ENCODE data around the gene C10orf90. TPM values are rescaled to one million over a fixed set of nuclear protein-coding genes. Genes with fewer than 3 reads are reported as not detected.

The C10orf90 gene
- total RNA-seq, 3 donors from 2014 or later, result 0.16 to 30.4 (median 3.9) TPM

DNA sequence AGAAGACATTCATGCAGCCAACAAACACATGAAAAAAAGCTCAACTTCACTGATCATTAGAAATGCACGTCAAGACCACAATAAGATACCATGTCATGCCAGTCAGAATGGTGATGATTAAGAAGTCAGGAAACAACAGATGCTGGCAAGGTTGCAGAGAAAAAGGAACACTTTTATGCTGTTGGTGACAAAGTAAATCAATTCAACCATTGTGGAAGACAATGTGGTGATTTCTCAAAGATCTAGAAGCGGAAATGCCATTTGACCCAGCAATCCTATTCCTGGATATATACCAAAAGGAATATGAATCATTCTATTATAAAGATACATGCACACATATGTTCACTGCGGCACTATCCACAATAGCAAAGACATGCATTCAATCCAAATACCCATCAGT is 77.6 kb downstream of the C10orf90 start:
- Histone ChIP-seq H3K27me3 (no peaks in the 10 kb centered on the region), H3K36me3 (no peaks in the 10 kb centered on the region), H3K4me3 (no peak overlapping the region), H3K27ac (no peak overlapping the region), H3K4me1 (no peaks in the 10 kb centered on the region), H3K9me3 (no peaks in the 10 kb centered on the region)
- no peak for DNase-seq (ENCODE audit: low spot score in 2 of 2)
- intact Hi-C loops (cut with DNase I; ENCODE audit: low total_unique reads), result no loop called here
- TF ChIP-seq POLR2A (IDR thresholded peaks at IDR 0.05), result no peak
- TF ChIP-seq, protein P1, sequence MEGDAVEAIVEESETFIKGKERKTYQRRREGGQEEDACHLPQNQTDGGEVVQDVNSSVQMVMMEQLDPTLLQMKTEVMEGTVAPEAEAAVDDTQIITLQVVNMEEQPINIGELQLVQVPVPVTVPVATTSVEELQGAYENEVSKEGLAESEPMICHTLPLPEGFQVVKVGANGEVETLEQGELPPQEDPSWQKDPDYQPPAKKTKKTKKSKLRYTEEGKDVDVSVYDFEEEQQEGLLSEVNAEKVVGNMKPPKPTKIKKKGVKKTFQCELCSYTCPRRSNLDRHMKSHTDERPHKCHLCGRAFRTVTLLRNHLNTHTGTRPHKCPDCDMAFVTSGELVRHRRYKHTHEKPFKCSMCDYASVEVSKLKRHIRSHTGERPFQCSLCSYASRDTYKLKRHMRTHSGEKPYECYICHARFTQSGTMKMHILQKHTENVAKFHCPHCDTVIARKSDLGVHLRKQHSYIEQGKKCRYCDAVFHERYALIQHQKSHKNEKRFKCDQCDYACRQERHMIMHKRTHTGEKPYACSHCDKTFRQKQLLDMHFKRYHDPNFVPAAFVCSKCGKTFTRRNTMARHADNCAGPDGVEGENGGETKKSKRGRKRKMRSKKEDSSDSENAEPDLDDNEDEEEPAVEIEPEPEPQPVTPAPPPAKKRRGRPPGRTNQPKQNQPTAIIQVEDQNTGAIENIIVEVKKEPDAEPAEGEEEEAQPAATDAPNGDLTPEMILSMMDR (IDR thresholded peaks at IDR 0.05), result no peak
- TF ChIP-seq POLR2AphosphoS5 (IDR thresholded peaks at IDR 0.05), result no peak

DNA sequence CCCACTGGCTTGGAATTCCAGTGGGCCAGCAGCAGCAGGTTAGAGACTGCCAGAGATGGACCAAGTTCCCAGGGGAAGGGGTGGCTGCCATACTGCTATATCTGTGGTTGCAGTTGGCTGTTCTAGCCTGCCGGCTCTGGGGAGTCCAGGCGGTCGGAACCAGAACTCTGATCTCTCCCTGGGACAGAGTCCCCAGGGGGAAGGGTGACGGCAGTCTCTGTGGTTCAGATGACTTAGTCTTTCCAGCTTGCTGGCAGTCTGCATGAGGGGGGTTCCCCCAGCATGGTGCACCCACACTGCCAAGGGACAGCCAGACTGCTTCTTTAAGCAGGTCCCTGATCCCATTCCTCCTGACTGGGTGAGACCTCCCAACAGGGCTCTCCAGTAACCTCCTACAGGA is 82.5 kb downstream of the C10orf90 start:
- H3K4me1 ChIP-seq, result no peaks in the 10 kb centered on the region
- H3K36me3 ChIP-seq, result no peaks in the 10 kb centered on the region
- no peak for DNase-seq (ENCODE audit: low spot score in 2 of 2)
- no peak overlapping the region for H3K27ac ChIP-seq
- TF ChIP-seq POLR2A (IDR thresholded peaks at IDR 0.05), result no peak
- TF ChIP-seq, protein P1 (IDR thresholded peaks at IDR 0.05), result no peak
- no peak for TF ChIP-seq POLR2AphosphoS5 (IDR thresholded peaks at IDR 0.05)
- no peaks in the 10 kb centered on the region for H3K27me3 ChIP-seq
- H3K4me3 ChIP-seq, result no peak overlapping the region
- H3K9me3 ChIP-seq, result no peaks in the 10 kb centered on the region
- intact Hi-C loops (cut with DNase I; ENCODE audit: low total_unique reads), result no loop called here

DNA sequence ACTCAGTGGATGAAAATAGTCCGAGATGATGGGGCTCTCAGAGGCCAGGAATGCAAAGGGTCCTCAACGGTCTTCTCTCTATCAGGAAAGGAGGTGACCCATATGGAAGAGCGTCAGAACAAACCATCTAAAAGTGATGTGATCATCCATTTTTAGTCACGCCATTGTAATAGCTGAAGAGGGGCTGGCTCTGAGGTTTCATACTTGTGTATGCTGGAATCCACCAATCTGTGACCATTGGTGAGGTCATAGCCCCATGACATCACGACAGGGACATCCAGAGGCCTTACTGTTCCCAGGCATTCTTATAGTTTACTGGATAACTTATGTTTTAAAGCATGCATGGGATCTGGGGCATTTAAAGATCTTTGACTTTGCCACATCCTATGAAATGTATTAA is 83.6 kb downstream of the C10orf90 start:
- intact Hi-C loops (cut with DNase I; ENCODE audit: low total_unique reads), result no loop called here
- Histone ChIP-seq H3K4me1 (no peaks in the 10 kb centered on the region), H3K4me3 (no peak overlapping the region), H3K36me3 (no peaks in the 10 kb centered on the region), H3K27me3 (no peaks in the 10 kb centered on the region), H3K27ac (no peak overlapping the region), H3K9me3 (no peaks in the 10 kb centered on the region)
- DNase-seq (ENCODE audit: low spot score in 2 of 2), result no peak
- TF ChIP-seq, protein P1 (IDR thresholded peaks at IDR 0.05), result no peak
- TF ChIP-seq POLR2A (IDR thresholded peaks at IDR 0.05), result no peak
- TF ChIP-seq POLR2AphosphoS5 (IDR thresholded peaks at IDR 0.05), result no peak

DNA sequence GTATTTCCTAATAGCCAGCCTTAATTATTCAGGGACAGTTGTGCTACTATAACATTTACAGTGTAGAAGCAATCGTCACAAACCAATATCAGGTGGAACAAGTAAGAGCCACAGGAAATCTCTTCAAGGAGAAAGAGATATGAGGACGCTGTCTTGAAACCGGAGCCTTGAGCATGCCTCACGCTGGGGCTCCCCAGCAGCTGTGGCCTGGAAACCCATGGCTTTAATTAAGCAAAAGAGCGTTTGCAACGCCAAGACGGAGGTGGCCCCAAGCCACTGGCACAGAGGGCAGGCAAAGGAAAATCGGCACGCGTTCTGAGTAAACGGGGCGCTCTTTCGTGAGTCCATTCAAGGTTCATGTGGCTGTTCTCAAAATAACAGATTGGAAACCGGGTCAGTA is 84.4 kb downstream of the C10orf90 start:
- TF ChIP-seq, protein P1 (IDR thresholded peaks at IDR 0.05), result no peak
- H3K4me3 ChIP-seq, result no peak overlapping the region
- no peaks in the 10 kb centered on the region for H3K27me3 ChIP-seq
- H3K27ac ChIP-seq, result no peak overlapping the region
- no peak for DNase-seq (ENCODE audit: low spot score in 2 of 2)
- no peaks in the 10 kb centered on the region for H3K9me3 ChIP-seq
- no peaks in the 10 kb centered on the region for H3K36me3 ChIP-seq
- H3K4me1 ChIP-seq, result no peaks in the 10 kb centered on the region
- intact Hi-C loops (cut with DNase I; ENCODE audit: low total_unique reads), result no loop called here

DNA sequence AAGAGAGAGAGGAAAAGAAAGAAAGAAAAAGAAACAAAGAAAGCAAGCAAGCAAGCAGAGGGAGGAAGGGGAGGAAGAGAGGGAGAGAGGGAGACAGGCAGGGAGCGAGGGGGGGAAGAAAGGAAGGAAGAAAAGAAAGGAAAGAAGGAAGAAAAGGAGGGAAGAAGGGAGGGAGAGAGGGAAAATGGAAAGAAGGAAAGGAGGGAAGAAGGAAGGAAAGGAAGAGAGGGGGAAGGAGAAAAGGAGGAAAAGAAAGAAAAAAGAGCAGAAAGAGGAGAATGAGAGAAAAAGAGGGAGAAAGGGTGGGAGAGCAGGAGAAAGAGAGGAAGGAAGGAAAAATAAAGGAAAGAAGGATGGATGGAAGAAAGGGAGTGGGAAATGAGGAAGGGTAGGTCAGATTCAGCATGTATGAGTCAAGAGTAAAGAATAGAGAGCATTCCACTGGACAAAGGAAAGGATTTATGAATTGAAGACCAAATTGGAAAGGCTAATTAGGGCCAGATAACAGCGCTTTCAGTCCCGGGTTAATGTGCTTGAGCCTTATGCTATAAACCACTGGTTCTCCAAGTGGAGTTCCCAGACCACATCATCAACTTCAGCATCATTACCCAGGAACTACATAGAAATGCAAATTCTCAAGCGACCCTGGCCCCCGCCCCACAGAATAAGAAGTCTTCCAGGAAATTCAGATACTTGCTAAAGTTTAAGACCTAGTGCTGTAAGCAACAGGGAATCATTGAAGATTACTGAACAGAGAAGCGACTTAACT is 85.1 kb downstream of the C10orf90 start:
- H3K27ac ChIP-seq, result no peak overlapping the region
- no peaks in the 10 kb centered on the region for H3K4me1 ChIP-seq
- TF ChIP-seq POLR2AphosphoS5 (IDR thresholded peaks at IDR 0.05) (no peak), POLR2A (IDR thresholded peaks at IDR 0.05) (no peak)
- TF ChIP-seq, protein P1 (IDR thresholded peaks at IDR 0.05), result no peak
- H3K4me3 ChIP-seq, result no peak overlapping the region
- intact Hi-C loops (cut with DNase I; ENCODE audit: low total_unique reads), result no loop called here
- no peak for DNase-seq (ENCODE audit: low spot score in 2 of 2)
- H3K36me3 ChIP-seq, result no peaks in the 10 kb centered on the region
- H3K9me3 ChIP-seq, result no peaks in the 10 kb centered on the region
- H3K27me3 ChIP-seq, result no peaks in the 10 kb centered on the region

Data from breast epithelium (tissue), 4 donors.